ENCODE results near the gene INIP. TPM values are rescaled to one million over a fixed set of nuclear protein-coding genes. Genes with fewer than 3 reads are reported as not detected.

Gene INIP
- total RNA-seq, 1 experiment from 2014 or later: 16.0 TPM

GRCh38 chr9:112755016-112755427, 37.1 kb upstream of the INIP start:
- H3K27ac Mint-ChIP-seq: no peak overlapping the region

More at GRCh38 chr9:112755016-112755427, 37.1 kb upstream of the INIP start:
- ChIA-PET POLR2A (no interaction called here), CTCF (no interaction called here)
- Mint-ChIP-seq H3K27me3 (ENCODE audit: low read depth) (peaks cover 3% of the 10 kb centered on the region), H3K36me3 (no peaks in the 10 kb centered on the region), H3K9me3 (no peaks in the 10 kb centered on the region), H3K4me3 (no peak overlapping the region), H3K4me1 (peaks cover 14% of the 10 kb centered on the region)
- DNase-seq (ENCODE audit: low spot score) (no peak), ATAC-seq (no peak)
- TF ChIP-seq, protein P1, sequence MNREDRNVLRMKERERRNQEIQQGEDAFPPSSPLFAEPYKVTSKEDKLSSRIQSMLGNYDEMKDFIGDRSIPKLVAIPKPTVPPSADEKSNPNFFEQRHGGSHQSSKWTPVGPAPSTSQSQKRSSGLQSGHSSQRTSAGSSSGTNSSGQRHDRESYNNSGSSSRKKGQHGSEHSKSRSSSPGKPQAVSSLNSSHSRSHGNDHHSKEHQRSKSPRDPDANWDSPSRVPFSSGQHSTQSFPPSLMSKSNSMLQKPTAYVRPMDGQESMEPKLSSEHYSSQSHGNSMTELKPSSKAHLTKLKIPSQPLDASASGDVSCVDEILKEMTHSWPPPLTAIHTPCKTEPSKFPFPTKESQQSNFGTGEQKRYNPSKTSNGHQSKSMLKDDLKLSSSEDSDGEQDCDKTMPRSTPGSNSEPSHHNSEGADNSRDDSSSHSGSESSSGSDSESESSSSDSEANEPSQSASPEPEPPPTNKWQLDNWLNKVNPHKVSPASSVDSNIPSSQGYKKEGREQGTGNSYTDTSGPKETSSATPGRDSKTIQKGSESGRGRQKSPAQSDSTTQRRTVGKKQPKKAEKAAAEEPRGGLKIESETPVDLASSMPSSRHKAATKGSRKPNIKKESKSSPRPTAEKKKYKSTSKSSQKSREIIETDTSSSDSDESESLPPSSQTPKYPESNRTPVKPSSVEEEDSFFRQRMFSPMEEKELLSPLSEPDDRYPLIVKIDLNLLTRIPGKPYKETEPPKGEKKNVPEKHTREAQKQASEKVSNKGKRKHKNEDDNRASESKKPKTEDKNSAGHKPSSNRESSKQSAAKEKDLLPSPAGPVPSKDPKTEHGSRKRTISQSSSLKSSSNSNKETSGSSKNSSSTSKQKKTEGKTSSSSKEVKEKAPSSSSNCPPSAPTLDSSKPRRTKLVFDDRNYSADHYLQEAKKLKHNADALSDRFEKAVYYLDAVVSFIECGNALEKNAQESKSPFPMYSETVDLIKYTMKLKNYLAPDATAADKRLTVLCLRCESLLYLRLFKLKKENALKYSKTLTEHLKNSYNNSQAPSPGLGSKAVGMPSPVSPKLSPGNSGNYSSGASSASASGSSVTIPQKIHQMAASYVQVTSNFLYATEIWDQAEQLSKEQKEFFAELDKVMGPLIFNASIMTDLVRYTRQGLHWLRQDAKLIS (CRISPR knock-in tag; IDR thresholded peaks at IDR 0.05; ENCODE audit: borderline replicate concordance): no peak
- TF ChIP-seq, protein P2, sequence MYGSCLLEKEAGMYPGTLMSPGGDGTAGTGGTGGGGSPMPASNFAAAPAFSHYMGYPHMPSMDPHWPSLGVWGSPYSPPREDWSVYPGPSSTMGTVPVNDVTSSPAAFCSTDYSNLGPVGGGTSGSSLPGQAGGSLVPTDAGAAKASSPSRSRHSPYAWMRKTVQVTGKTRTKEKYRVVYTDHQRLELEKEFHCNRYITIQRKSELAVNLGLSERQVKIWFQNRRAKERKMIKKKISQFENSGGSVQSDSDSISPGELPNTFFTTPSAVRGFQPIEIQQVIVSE (CRISPR knock-in tag; IDR thresholded peaks at IDR 0.05; ENCODE audit: borderline replicate concordance): no peak
- TF ChIP-seq ERG (CRISPR knock-in tag; IDR thresholded peaks at IDR 0.05) (no peak), CREM (CRISPR knock-in tag; IDR thresholded peaks at IDR 0.05) (no peak), RORB (CRISPR knock-in tag; IDR thresholded peaks at IDR 0.05) (no peak), SMAD4 (CRISPR knock-in tag; IDR thresholded peaks at IDR 0.05) (no peak), FOXP1 (CRISPR knock-in tag; IDR thresholded peaks at IDR 0.05; ENCODE audit: borderline replicate concordance) (no peak), NFATC4 (CRISPR knock-in tag; IDR thresholded peaks at IDR 0.05) (no peak), ATF2 (CRISPR knock-in tag; IDR thresholded peaks at IDR 0.05; ENCODE audit: borderline replicate concordance, low read depth) (no peak), NFYB (CRISPR knock-in tag; conservative IDR thresholded peaks at IDR 0.05; ENCODE audit: low read depth) (no peak), STAT6 (CRISPR knock-in tag; conservative IDR thresholded peaks at IDR 0.05; ENCODE audit: low read depth) (no peak), PREB (CRISPR knock-in tag; IDR thresholded peaks at IDR 0.05; ENCODE audit: borderline replicate concordance) (no peak), JUN (CRISPR knock-in tag; IDR thresholded peaks at IDR 0.05) (no peak), FOXJ3 (CRISPR knock-in tag; IDR thresholded peaks at IDR 0.05; ENCODE audit: borderline replicate concordance) (no peak), GTF2I (CRISPR knock-in tag; conservative IDR thresholded peaks at IDR 0.05) (no peak), RELA (CRISPR knock-in tag; IDR thresholded peaks at IDR 0.05; ENCODE audit: borderline replicate concordance) (no peak), JAZF1 (CRISPR knock-in tag; IDR thresholded peaks at IDR 0.05) (no peak)
- TF ChIP-seq, protein P3, sequence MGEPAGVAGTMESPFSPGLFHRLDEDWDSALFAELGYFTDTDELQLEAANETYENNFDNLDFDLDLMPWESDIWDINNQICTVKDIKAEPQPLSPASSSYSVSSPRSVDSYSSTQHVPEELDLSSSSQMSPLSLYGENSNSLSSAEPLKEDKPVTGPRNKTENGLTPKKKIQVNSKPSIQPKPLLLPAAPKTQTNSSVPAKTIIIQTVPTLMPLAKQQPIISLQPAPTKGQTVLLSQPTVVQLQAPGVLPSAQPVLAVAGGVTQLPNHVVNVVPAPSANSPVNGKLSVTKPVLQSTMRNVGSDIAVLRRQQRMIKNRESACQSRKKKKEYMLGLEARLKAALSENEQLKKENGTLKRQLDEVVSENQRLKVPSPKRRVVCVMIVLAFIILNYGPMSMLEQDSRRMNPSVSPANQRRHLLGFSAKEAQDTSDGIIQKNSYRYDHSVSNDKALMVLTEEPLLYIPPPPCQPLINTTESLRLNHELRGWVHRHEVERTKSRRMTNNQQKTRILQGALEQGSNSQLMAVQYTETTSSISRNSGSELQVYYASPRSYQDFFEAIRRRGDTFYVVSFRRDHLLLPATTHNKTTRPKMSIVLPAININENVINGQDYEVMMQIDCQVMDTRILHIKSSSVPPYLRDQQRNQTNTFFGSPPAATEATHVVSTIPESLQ (CRISPR knock-in tag; IDR thresholded peaks at IDR 0.05): no peak
- TF ChIP-seq, protein P4, sequence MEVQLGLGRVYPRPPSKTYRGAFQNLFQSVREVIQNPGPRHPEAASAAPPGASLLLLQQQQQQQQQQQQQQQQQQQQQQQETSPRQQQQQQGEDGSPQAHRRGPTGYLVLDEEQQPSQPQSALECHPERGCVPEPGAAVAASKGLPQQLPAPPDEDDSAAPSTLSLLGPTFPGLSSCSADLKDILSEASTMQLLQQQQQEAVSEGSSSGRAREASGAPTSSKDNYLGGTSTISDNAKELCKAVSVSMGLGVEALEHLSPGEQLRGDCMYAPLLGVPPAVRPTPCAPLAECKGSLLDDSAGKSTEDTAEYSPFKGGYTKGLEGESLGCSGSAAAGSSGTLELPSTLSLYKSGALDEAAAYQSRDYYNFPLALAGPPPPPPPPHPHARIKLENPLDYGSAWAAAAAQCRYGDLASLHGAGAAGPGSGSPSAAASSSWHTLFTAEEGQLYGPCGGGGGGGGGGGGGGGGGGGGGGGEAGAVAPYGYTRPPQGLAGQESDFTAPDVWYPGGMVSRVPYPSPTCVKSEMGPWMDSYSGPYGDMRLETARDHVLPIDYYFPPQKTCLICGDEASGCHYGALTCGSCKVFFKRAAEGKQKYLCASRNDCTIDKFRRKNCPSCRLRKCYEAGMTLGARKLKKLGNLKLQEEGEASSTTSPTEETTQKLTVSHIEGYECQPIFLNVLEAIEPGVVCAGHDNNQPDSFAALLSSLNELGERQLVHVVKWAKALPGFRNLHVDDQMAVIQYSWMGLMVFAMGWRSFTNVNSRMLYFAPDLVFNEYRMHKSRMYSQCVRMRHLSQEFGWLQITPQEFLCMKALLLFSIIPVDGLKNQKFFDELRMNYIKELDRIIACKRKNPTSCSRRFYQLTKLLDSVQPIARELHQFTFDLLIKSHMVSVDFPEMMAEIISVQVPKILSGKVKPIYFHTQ (CRISPR knock-in tag; IDR thresholded peaks at IDR 0.05): no peak
- TF ChIP-seq, protein P5, sequence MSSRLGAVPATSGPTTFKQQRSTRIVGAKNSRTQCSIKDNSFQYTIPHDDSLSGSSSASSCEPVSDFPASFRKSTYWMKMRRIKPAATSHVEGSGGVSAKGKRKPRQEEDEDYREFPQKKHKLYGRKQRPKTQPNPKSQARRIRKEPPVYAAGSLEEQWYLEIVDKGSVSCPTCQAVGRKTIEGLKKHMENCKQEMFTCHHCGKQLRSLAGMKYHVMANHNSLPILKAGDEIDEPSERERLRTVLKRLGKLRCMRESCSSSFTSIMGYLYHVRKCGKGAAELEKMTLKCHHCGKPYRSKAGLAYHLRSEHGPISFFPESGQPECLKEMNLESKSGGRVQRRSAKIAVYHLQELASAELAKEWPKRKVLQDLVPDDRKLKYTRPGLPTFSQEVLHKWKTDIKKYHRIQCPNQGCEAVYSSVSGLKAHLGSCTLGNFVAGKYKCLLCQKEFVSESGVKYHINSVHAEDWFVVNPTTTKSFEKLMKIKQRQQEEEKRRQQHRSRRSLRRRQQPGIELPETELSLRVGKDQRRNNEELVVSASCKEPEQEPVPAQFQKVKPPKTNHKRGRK (CRISPR knock-in tag; IDR thresholded peaks at IDR 0.05; ENCODE audit: borderline replicate concordance): no peak
